Neural cell (in vitro differentiated cells): ENCODE results near the gene ANAPC10.

Source experiments
- EP300 ChIP-seq: fragments of 450-650 bp; conservative IDR thresholded peaks from 2 replicates; pipeline ENCODE4 v1.6.1; 2014; ENCODE audit warnings: antibody characterized with exemption, mild to moderate bottlenecking, moderate library complexity; ENCODE audit not compliant: poor library complexity, severe bottlenecking
- EZH2 ChIP-seq: fragments of 200-600, 300-800 bp; shearing (Covaris generic), sonication (generic); IDR thresholded peaks from 2 replicates; pipeline ENCODE4 v1.6.1; 2014; ENCODE audit warnings: antibody characterized with exemption, low read length, borderline replicate concordance, mild to moderate bottlenecking; ENCODE audit not compliant: insufficient read depth, poor library complexity, severe bottlenecking
- POLR2AphosphoS5 ChIP-seq: IDR thresholded peaks from 2 replicates; pipeline ENCODE4 v1.6.1; 2012
- RAD21 ChIP-seq: fragments of 450-650 bp; conservative IDR thresholded peaks from 2 replicates; pipeline ENCODE4 v1.6.1; 2014; ENCODE audit warnings: antibody characterized with exemption, mild to moderate bottlenecking, moderate library complexity
- SMC3 ChIP-seq: fragments of 450-650 bp; conservative IDR thresholded peaks from 2 replicates; pipeline ENCODE4 v1.6.1; 2014; ENCODE audit warnings: antibody characterized with exemption, mild to moderate bottlenecking, moderate library complexity; ENCODE audit not compliant: poor library complexity
- TAF1 ChIP-seq: IDR thresholded peaks from 2 replicates; pipeline ENCODE4 v1.6.1; 2012; ENCODE audit warnings: low read depth
- TF ChIP-seq, protein P1 (sequence below): fragments of 450-650 bp; IDR thresholded peaks from 2 replicates; pipeline ENCODE4 v1.5.1; 2014; ENCODE audit warnings: antibody characterized with exemption, mild to moderate bottlenecking, moderate library complexity; ENCODE audit not compliant: poor library complexity, severe bottlenecking
- TF ChIP-seq, protein P2 (sequence below): IDR thresholded peaks from 2 replicates; pipeline ENCODE4 v1.6.1; 2012; ENCODE audit warnings: borderline replicate concordance

DNA sequence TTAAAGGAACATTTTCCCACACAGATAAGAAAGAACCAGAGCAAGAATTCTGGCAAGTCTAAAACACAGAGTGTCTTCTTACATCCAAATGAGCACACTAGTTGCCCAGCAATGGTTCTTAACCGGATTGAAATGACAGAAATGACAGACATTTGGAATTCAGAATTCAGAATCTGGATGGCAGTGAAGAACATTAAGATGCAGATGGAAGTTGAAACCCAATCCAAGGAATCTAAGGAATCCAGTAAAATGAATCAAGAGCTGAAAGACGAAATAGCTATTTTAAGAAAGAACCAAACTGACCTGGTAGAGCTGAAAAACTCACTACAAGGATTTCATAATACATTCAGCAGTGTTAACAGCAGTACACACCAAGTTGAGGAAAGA is 21.5 kb downstream of the ANAPC10 start:
- TF ChIP-seq, protein P1, sequence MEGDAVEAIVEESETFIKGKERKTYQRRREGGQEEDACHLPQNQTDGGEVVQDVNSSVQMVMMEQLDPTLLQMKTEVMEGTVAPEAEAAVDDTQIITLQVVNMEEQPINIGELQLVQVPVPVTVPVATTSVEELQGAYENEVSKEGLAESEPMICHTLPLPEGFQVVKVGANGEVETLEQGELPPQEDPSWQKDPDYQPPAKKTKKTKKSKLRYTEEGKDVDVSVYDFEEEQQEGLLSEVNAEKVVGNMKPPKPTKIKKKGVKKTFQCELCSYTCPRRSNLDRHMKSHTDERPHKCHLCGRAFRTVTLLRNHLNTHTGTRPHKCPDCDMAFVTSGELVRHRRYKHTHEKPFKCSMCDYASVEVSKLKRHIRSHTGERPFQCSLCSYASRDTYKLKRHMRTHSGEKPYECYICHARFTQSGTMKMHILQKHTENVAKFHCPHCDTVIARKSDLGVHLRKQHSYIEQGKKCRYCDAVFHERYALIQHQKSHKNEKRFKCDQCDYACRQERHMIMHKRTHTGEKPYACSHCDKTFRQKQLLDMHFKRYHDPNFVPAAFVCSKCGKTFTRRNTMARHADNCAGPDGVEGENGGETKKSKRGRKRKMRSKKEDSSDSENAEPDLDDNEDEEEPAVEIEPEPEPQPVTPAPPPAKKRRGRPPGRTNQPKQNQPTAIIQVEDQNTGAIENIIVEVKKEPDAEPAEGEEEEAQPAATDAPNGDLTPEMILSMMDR, result no peak
- TF ChIP-seq RAD21 (no peak), TAF1 (no peak), EZH2 (no peak), SMC3 (no peak), EP300 (no peak), POLR2AphosphoS5 (no peak)
- TF ChIP-seq, protein P2, sequence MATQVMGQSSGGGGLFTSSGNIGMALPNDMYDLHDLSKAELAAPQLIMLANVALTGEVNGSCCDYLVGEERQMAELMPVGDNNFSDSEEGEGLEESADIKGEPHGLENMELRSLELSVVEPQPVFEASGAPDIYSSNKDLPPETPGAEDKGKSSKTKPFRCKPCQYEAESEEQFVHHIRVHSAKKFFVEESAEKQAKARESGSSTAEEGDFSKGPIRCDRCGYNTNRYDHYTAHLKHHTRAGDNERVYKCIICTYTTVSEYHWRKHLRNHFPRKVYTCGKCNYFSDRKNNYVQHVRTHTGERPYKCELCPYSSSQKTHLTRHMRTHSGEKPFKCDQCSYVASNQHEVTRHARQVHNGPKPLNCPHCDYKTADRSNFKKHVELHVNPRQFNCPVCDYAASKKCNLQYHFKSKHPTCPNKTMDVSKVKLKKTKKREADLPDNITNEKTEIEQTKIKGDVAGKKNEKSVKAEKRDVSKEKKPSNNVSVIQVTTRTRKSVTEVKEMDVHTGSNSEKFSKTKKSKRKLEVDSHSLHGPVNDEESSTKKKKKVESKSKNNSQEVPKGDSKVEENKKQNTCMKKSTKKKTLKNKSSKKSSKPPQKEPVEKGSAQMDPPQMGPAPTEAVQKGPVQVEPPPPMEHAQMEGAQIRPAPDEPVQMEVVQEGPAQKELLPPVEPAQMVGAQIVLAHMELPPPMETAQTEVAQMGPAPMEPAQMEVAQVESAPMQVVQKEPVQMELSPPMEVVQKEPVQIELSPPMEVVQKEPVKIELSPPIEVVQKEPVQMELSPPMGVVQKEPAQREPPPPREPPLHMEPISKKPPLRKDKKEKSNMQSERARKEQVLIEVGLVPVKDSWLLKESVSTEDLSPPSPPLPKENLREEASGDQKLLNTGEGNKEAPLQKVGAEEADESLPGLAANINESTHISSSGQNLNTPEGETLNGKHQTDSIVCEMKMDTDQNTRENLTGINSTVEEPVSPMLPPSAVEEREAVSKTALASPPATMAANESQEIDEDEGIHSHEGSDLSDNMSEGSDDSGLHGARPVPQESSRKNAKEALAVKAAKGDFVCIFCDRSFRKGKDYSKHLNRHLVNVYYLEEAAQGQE, result no peak
